Measurements from ENCODE around the gene SLC35F3.
A peak's percentile ranks its signal among the peaks of the same experiment; 100 is the strongest.

The SLC35F3 gene

DNA sequence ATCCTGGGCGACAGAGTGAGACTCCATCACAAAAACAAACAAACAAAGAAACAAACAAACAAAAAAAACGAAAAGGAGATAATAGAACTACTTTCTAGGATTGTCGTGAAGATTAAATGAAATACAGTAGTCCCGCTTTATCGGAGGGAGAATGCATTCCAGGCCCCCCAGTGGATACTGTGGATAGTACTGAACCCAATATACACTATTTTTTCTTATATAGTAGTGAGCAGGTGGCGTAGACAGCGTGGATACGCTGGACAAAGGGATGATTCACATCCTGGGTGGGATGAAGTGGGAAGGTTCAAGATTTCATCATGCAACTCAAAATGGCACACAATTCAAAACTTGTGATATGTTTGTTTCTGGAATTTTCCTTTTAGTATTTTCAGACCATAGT lies 8.0 kb downstream of the SLC35F3 start:
- no peak for DNase-seq (ENCODE audit: low spot score)

DNA sequence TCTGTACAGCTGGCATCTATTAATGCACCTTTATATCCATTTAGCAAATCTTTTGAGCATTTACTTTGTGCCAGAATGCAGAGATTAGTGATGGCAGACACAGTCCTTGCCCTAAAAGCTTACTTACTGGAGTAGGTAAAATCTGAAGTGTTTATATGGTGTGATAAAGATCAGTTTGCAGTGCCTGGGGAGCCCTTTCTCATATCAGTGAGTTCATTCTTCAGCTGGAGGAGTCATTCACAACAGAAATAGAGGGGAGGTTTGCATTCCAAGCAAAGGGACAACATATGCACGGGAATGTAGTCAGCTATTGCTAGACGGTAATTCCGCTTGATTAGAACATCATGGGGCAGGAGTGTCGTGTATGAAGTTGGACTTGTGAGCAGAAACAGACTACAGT lies 8.4 kb downstream of the SLC35F3 start:
- no peak for DNase-seq (ENCODE audit: low spot score)

DNA sequence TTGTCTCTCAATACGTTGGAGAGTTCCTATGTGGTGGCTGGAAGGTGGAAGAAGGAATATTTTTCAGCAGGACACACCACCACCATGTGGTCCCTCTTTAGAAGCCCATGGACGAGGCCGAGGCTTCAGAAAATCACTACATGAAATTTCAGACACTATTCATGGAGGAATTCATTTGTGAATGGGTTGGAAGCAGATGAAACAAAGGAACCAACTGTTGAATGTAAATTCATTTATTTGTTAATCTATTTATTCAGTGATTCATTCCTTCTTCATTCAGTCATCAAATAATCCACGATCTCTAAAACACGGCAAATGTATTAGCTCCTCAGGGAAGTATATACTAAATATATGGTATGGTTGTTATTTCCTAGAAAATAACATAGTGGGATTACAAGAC lies 12.2 kb downstream of the SLC35F3 start:
- DNase-seq (ENCODE audit: low spot score) = peak; percentile 38

DNA sequence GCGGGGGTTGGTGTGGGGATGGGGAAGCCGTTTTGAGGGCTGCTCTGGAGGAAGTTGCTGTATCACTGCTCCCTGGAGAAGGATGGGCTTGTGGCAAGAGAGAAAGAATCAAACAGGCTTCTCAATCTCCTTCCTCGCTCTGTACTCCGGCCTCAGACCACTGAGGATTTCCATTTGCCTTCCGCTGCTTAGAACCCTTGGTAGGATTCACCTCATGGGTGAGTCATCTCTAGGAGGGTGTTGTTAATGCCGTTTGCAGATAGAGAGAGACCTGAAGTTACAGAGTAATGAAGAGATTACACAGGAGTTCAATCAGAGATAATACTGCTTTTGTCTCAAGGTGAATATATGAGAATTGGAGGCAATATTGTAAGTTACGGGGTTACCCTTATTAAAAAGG lies 15.3 kb downstream of the SLC35F3 start:
- no peak for DNase-seq (ENCODE audit: low spot score)

DNA sequence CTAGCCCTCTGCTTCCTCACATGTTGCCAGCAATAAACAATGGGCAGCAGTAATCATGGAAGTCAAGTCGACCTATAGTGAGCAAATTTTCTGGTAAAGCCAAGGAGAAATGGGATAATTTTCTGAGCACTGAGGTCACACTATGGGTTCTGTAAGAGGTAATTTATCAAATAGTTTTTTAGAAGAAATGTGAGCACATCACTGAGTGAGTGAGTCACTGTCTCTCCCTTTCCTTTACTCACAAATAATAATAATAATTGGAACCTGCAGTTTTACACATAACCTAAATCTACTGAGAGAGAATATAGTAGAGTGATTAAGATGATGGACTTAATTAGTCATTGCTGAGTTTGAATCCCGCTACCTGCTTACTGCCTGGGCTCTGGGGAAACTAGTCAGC lies 23.6 kb downstream of the SLC35F3 start:
- DNase-seq (ENCODE audit: low spot score) = no peak

DNA sequence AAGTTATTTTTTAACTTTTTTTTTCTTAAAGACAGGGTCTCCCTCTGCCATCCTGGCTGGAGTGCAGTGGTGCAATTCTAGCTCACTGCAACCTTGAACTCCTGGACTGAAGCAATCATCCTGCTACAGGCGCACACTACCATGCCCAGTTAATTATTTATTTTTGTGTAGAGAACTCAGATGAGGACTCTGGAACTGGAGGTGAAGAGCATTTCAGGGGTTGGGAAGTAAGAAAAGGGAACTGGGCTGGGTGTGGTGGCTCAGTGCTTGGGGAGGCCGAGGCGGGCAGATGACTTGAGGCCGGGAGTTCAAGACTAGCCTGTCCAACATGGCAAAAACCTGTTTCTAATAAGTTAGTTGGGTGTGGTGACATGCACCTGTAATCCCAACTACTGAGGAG lies 28.9 kb downstream of the SLC35F3 start:
- DNase-seq (ENCODE audit: low spot score) = no peak

DNA sequence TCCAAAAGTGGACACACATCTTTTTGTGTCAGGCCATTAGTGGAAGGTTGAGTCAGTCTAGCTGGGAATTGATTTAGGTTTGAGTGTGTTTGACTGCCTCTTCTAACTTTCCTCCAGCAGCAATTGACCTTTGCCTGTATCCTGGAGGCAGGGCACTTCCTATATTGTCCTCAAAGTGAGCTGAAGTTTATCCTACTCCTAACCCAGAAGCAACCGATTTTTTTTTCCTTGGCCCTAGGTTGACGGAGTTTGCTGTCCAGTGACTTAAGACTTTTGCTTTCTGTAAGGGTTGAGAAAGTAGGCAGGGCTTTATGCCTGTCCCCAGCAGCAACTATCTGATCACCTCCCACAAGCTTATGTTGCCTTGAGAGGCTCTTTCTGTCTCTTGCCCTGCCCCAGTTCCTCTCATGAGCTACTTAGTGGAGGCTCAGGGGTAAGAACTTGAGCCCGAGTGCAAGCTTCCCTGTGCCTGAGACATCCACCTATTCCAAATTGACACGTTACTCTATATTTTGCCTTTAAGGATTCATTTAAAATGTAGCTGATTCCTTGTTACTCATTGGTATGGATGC lies 30.9 kb downstream of the SLC35F3 start:
- DNase-seq (ENCODE audit: low spot score) = no peak

DNA sequence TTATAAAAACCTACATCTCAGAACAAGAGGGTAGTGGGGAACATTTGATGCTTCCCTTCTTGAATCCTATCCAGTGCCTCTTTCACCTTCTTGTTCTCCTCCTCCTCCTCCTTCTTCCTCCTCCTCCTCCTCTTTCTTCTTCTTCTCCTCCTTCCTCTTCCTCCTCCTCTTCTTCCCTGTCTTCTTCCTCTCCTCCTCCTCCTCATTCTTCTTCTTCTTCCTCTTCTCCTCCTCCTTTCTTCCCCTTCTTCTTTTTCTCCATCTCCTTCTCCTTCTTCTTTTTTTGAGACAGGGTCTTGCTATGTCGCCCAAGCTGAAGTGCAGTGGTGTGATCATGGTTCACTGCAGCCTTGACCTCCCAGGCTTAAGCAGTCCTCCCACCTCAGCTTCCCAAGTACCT lies 31.9 kb downstream of the SLC35F3 start:
- no peak for DNase-seq (ENCODE audit: low spot score)

DNA sequence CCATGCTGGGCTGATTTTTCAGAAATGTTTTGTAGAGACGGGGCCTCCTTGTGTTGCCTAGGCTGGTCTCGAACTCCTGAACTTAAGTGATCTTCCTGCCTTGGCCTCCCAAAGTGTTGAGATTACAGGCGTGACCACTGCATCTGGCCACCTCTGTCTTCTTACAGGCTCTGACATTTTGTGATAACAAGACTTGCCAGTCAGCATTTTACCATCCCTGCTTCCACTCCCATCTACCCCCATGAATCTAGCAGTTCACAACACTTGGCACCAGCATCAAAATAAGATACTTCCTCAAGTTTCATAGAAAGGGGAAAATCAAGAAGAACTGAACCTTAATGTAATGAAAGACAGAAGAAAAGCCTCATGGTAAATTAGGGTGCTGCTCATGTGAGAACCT lies 32.4 kb downstream of the SLC35F3 start:
- DNase-seq (ENCODE audit: low spot score) = no peak

DNA sequence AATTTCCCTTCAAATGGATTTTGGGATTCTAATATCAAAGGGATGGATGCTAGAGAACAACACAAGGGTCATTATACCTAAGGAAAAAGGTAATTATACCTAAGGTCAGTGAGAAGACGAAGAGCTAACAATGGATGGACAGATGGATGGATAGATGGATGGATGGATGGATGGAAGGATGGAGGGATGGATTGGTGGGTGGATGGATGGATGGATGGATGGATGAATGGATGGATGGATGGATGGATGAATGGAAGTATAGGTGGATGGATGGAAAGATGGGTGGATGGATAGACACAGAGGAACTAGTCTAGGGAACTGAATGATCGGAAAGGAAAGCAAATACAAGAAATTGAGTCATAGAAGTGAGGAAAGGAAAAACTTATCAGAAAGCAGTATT lies 34.0 kb downstream of the SLC35F3 start:
- no peak for DNase-seq (ENCODE audit: low spot score)

DNA sequence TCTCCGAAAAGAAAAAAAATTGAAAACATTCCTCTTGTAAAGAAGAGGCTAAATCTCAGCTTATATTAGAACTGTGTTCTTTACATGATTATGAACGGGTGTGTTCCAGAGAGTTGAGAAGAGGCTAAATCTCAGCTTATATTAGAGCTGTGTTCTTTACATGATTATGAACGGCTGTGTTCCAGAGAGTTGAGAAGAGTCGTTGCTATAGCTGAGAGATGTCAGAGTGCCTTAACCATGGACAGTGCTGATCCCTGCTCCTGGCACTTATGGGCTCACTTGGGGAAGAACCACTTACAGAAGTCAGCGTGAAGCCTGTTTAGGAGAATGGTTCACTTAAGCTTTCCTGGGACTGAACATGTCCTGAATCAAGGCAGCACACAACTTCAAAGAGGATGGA lies 35.0 kb downstream of the SLC35F3 start:
- DNase-seq (ENCODE audit: low spot score) = no peak

DNA sequence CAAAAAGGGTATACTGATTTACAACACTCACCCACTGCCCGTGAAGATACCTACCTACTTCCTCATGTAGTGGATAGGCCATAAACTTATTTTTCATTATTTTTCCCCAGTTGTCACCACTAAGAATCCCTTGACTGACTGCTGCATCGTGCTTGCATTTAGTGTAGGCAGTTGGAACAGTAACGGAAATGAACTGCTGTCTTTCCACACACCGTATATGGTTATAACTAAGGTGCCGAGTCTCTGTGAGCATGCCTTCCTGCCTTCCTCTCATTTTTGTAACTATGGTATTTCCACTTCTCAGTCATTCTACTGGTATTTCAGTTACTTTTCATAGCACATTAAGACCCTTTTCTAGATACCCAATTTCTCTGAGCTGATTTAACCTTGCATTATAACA lies 36.4 kb downstream of the SLC35F3 start:
- DNase-seq (ENCODE audit: low spot score) = no peak

DNA sequence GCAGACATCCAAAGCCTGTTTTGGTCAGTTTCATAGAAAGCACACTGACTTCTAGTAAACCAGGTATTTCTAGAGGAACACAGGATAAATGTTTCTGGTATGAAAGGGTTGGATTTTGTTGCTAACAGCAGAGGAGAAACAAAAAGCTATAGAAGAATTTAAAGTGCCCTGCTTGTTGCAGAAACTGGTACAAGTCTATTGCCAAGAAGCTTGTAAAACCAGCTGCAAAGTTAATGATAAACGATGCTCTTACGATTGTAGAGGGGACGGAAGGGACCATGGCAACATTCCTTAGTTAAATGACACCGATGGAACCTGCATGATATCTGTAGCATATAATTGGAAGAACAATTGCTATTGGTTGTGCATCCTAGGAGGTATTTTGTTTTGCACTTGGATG lies 40.1 kb downstream of the SLC35F3 start:
- no peak for DNase-seq (ENCODE audit: low spot score)

DNA sequence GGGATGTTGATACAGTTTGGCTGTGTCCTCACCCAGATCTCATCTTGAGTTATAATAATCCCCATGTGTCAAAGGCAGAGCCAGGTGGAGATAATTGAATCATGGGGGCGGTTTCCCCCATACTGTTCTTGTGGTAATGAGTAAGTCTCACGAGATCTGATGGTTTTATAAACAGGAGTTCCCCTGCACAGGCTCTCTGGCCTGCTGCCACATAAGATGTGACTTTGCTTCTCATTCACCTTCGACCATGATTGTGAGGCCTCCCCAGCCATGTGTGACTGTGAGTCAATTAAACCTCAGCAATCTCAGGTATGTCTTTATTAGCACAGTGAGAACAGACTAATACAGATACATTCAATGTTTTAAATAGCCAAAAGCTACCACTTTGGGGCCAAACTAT lies 41.1 kb downstream of the SLC35F3 start:
- no peak for DNase-seq (ENCODE audit: low spot score)

DNA sequence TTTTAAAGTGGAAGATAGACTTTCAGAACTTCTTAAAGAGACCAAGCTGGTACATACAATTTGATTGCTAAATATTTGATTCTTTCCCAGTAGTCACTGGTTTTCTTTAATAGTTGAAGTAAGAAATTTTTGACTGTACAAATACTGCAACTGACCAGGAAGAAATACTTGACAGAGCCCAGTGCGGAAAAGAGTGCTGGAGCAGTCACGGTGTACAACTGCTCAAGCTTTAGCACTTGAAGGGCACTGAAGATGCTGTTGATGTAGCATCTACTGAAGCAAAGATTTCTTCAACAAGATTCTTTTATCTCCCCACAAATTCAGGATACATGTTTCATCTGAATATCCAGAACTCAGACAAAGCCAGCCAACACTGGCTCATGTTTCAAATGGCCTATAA lies 41.5 kb downstream of the SLC35F3 start:
- no peak for DNase-seq (ENCODE audit: low spot score)

DNA sequence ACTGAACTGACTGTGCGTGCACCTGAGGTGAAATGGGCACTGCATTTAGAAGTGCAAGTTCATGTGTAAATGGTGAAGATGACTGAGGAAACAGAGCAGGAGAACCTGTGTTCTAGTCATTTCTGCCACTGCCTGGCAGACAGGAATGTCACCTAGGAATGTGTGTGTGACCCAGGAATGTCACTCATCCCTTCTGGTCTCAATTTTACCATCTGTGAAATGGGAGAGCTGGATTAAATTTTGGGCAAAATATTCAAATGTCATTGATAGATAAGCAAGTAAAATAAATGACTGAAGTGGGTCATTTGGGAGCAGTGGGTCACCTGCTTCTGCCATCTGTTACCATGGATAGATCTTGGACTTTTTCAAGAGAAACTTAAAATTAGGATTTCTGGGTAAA lies 42.2 kb downstream of the SLC35F3 start:
- DNase-seq (ENCODE audit: low spot score) = no peak

DNA sequence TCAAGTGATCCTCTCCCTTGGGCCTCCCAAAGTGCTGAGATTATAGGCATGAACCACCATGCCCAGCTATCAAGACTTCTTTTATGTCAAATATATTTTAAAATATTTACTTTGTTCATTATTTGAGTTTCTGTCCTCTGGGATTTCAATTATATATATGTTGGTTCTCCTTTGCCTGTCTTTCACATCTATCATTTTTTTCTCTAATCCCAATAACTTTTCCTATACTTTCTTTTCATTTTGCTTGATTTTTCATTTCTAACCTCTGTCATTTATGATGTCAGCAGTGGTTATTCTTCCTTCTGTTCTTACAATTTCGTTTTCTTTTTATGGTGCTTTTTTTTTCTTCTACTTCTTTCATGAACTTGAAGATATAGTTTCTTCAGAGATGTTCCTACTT lies 47.3 kb downstream of the SLC35F3 start:
- DNase-seq (ENCODE audit: low spot score) = no peak

DNA sequence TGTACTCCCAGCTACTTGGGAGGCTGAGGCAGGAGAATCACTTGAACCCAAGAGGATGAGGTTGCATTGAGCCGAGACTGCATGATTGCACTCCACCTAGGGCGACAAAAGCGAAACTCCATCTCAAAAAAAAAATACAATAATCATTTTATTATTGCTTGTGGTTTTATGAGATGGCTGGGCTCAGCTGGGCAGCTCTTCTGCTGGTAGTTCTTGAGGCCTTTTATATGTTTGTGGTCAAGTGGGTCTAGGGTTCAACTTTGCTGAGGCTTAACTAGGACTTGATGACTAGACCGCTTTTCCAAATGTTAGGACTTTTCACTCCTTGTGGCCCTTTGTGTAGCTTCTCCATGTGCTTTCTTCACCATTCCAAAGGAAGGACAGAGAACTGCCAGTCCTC lies 53.2 kb downstream of the SLC35F3 start:
- DNase-seq (ENCODE audit: low spot score) = no peak

DNA sequence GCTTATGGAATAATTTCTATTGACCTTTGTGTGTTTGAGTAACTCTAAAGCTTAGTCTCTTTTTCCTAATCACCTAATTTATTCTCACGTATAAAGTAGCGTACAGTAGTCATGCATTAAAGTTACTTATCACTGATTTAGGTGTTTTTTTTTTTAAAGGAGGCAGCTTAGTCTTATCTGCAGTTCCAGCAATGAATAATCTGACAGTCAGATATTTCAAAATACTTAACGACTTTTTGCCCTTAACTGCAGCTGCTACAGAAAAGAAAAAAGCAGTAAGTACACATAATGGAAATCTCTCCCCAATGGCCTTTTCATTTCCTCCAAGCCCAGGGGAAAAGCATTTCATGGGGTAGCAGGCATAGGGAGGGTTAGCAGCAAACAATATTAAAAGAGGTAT lies 54.6 kb downstream of the SLC35F3 start:
- no peak for DNase-seq (ENCODE audit: low spot score)

DNA sequence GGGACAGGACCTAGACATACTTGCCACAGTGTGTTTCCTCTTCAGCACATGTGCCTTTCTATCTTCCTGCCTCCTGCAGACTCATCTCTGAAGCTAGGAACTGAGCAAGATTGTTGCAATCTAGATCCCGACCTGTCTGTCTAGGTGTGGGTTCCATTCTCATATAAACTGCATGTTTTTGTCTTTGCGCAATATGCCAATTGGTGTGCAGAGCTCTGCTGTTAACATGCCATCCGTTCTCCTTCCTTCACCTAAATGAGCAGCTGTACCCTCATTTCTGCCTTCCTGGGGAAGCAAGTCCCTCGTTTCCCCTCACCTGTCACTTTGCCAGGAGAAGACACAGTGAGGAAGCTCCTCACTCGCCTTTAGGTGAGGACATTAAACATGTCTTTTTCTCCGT lies 55.5 kb downstream of the SLC35F3 start:
- no peak for DNase-seq (ENCODE audit: low spot score)

DNA sequence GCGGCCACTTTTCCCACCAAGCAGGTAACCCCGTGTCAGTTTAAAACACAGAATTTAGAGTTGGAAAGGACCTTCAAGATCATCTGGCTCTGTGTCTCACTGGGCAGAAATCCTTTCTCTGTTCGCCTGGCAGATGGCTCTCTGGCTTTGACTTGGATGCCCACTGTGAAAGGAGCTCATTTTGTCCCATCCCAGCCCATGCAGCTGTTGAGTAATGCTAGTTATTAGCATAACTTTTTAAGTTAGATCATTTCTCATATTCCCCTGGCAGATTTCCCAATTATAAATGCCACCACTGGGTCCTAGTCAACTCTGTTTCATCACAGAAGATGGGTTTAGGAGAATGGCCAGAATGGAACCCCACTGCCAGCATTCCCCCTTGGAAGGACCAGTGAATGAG lies 55.9 kb downstream of the SLC35F3 start:
- DNase-seq (ENCODE audit: low spot score) = no peak

DNA sequence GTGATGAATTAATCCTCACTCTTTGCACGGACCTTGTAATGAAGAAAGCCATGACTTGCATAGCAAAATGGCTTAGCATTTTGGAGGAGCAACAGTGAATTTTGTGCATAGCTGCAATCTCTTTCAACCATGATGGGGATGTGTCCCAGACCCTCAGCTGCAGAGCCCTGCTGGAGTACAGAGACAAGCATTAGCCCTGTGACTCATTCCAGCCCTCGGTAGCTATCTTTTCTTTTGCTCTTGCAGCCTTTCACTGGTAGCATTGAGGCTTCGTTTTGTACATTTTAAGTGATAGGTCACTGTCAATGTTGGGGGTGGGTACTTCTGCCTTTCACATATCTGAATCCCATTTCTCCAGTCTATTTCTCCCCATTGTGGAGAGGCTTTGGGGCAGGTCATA lies 58.4 kb downstream of the SLC35F3 start:
- no peak for DNase-seq (ENCODE audit: low spot score)

DNA sequence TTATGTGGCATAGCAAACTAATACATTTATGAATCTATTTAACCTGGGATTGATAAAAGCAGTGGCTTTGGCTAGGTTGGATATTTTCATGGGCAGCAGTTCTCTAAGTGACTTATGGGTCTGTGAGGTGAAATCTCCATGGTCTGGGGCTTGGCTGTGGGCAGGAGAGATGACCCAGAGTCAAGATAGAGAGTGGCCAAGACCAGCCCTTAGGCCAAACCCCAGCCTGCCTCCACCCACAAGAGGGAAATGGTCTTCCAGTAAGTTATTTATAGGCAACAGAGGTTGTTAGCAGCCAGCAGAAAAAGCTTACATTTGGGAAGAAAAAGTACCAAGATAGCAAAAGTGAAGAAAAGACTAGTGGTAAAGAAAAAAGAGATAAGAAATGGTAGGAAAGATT lies 61.4 kb downstream of the SLC35F3 start:
- DNase-seq (ENCODE audit: low spot score) = no peak

DNA sequence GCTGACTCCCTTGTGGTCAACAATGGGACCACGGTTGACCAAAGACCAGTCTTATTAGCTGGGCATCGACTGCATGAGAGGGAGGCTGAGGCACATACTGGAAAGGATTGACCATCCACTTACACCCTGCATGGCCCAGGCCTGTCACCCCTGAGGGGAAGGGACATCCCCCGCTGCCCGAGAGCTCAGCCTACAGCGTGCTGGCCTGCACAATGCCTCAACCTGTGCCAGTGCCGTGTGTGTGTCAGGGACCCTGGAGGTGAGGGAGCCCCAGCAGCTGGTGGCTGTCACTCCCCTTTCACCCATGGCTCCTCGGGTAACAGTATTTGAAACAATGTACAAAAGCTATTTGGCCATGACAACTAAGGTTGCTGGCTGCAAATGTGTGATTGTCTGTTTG lies 67.3 kb downstream of the SLC35F3 start:
- no peak for DNase-seq (ENCODE audit: low spot score)

DNA sequence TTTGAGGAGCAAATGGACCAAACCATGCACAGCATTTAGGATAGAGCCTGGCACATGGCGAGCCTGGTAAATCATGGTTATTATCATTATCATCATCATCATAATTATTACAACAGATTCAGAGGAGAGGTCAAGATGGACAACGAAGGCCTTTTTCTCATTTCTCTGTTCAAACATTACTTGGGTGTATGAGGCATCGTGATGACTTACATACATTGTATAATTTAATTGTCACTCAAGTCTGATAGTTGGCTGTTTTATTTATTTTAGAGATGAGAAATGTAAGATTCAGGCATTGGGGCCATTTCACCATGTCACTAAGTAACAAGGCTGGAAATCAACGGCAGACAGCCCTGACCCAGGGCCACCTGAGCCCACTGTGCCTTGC lies 68.1 kb downstream of the SLC35F3 start:
- DNase-seq (ENCODE audit: low spot score) = no peak
